HG02588 (cell line): ENCODE data around the gene CUL1.

Source experiments
- ATAC-seq: cut with Tn5 transposase; IDR thresholded peaks from one replicate; pipeline ENCODE4 v1.9.1; 2021; ENCODE audit warnings: mild to moderate bottlenecking, moderate library complexity; ENCODE audit not compliant: unreplicated experiment

Gene CUL1

GRCh38 chr7:148838905-148839304 lies 140.2 kb downstream of the CUL1 start:
- no peak for ATAC-seq

GRCh38 chr7:148847815-148848734 lies 149.4 kb downstream of the CUL1 start:
- no peak for ATAC-seq

- ATAC-seq = no peak
Observed at GRCh38 chr7:148849393-148850098, 150.8 kb downstream of the CUL1 start.

GRCh38 chr7:148850564-148850963 lies 151.9 kb downstream of the CUL1 start:
- ATAC-seq = no peak
